ENCODE measurements around the gene YWHAG. TPM values are rescaled to one million over a fixed set of nuclear protein-coding genes. Genes with fewer than 3 reads are reported as not detected.
A peak's percentile ranks its signal among the peaks of the same experiment; 100 is the strongest.

YWHAG gene
- total and polyA plus RNA-seq, 9 of the 15 experiments (the other 6 are each of a cell fraction or from before 2014, with no cell fraction given): 30.4 to 246 (median 94.5) TPM

DNA sequence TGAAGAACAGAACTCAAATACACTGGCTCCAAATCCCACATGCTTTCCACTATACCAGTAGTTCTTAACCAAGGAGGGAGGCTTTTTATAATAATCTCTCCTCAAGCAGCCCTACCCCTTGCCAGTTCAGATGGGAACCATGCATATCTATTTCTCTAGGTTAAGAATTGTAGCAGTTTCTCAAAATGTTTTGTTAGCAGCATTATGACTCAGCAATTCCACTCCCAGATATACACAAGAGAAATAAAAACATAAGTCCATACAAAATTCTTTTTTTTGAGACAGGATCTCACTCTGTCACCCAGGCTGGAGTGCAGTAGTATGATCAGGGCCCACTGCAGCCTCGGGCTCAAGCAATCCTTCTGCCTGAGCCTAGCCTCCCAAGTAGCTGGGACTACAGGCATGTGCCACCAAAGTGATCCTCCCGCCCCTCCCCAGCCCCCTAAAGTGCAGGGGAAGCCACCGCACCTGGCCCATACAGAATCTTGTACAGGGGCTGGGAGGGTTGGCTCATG, 18.1 kb downstream of the YWHAG start (continued):
- TF ChIP-seq MAFG (tag; conservative IDR thresholded peaks at IDR 0.05) (peak; percentile 97), MAFK (IDR thresholded peaks at IDR 0.05; ENCODE audit: low read length) (peak; percentile 90), NR3C1 (CRISPR knock-in tag; IDR thresholded peaks at IDR 0.05) (no peak), ZNF695 (CRISPR knock-in tag; IDR thresholded peaks at IDR 0.05) (no peak), OTX1 (CRISPR knock-in tag; IDR thresholded peaks at IDR 0.05) (no peak), L3MBTL2 (IDR thresholded peaks at IDR 0.05) (peak; percentile 14; the same call in 1 of the 2 replicates), RHOXF2B (CRISPR knock-in tag; conservative IDR thresholded peaks at IDR 0.05) (no peak), NONO (IDR thresholded peaks at IDR 0.05; ENCODE audit: low read depth in 2 of 2, low read length in 1 of 2) (no peak), TAF1 (IDR thresholded peaks at IDR 0.05; ENCODE audit: control insufficient read depth, extremely low read depth, insufficient read depth, low read length, severe bottlenecking) (no peak), NFE2 (IDR thresholded peaks at IDR 0.05; ENCODE audit: low read depth) (peak; percentile 91), JUND (IDR thresholded peaks at IDR 0.05; ENCODE audit: borderline replicate concordance, low read depth, low read length) (no peak; the same call in 1 of the 2 replicates), JUND (tag; IDR thresholded peaks at IDR 0.05; ENCODE audit: borderline replicate concordance, low read depth, low read length) (peak; percentile 37; the same call in 1 of the 3 replicates), FOXJ2 (tag; IDR thresholded peaks at IDR 0.05) (no peak), ZNF146 (CRISPR knock-in tag; IDR thresholded peaks at IDR 0.05; ENCODE audit: unreplicated experiment) (no peak), ZNF316 (IDR thresholded peaks at IDR 0.05) (peak; percentile 96), ZKSCAN1 (IDR thresholded peaks at IDR 0.05; ENCODE audit: low read depth, low read length) (no peak), FOSL1 (tag; conservative IDR thresholded peaks at IDR 0.05) (peak; percentile 36; the same call in 1 of the 2 replicates), GATAD2B (IDR thresholded peaks at IDR 0.05; ENCODE audit: borderline replicate concordance) (peak; percentile 50), STAT5B (CRISPR knock-in tag; IDR thresholded peaks at IDR 0.05) (no peak), NCOR1 (IDR thresholded peaks at IDR 0.05) (no peak; the same call in 1 of the 2 replicates), ZNF133 (CRISPR knock-in tag; IDR thresholded peaks at IDR 0.05) (no peak), ZNF830 (CRISPR knock-in tag; IDR thresholded peaks at IDR 0.05) (no peak), CSDE1 (IDR thresholded peaks at IDR 0.05) (no peak), POLR2AphosphoS2 (IDR thresholded peaks at IDR 0.05; ENCODE audit: low read length) (no peak), SMARCA4 (IDR thresholded peaks at IDR 0.05) (peak; percentile 43; the same call in 1 of the 2 replicates)
- TF ChIP-seq, protein P1, sequence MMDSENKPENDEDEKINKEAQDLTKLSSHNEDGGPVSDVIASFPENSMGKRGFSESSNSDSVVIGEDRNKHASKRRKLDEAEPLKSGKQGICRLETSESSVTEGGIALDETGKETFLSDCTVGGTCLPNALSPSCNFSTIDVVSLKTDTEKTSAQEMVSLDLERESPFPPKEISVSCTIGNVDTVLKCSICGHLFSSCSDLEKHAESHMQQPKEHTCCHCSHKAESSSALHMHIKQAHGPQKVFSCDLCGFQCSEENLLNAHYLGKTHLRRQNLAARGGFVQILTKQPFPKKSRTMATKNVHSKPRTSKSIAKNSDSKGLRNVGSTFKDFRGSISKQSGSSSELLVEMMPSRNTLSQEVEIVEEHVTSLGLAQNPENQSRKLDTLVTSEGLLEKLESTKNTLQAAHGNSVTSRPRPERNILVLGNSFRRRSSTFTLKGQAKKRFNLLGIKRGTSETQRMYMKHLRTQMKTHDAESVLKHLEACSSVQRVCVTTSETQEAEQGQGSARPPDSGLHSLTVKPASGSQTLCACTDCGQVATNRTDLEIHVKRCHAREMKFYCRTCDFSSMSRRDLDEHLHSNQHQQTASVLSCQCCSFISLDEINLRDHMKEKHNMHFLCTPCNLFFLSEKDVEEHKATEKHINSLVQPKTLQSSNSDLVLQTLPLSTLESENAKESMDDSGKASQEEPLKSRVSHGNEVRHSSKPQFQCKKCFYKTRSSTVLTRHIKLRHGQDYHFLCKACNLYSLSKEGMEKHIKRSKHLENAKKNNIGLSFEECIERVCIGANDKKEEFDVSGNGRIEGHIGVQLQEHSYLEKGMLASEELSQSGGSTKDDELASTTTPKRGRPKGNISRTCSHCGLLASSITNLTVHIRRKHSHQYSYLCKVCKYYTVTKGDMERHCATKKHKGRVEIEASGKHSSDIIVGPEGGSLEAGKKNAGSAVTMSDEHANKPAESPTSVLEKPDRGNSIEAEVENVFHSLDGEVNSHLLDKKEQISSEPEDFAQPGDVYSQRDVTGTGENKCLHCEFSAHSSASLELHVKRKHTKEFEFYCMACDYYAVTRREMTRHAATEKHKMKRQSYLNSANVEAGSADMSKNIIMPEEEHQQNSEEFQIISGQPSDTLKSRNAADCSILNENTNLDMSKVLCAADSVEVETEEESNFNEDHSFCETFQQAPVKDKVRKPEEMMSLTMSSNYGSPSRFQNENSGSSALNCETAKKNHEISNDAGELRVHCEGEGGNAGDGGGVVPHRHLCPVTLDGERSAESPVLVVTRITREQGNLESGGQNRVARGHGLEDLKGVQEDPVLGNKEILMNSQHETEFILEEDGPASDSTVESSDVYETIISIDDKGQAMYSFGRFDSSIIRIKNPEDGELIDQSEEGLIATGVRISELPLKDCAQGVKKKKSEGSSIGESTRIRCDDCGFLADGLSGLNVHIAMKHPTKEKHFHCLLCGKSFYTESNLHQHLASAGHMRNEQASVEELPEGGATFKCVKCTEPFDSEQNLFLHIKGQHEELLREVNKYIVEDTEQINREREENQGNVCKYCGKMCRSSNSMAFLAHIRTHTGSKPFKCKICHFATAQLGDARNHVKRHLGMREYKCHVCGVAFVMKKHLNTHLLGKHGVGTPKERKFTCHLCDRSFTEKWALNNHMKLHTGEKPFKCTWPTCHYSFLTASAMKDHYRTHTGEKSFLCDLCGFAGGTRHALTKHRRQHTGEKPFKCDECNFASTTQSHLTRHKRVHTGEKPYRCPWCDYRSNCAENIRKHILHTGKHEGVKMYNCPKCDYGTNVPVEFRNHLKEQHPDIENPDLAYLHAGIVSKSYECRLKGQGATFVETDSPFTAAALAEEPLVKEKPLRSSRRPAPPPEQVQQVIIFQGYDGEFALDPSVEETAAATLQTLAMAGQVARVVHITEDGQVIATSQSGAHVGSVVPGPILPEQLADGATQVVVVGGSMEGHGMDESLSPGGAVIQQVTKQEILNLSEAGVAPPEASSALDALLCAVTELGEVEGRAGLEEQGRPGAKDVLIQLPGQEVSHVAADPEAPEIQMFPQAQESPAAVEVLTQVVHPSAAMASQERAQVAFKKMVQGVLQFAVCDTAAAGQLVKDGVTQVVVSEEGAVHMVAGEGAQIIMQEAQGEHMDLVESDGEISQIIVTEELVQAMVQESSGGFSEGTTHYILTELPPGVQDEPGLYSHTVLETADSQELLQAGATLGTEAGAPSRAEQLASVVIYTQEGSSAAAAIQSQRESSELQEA (IDR thresholded peaks at IDR 0.05; ENCODE audit: low read depth): no peak
